Transverse colon (tissue), 4 donors: ENCODE measurements around the gene ACSF3. TPM values are rescaled to one million over a fixed set of nuclear protein-coding genes. Genes with fewer than 3 reads are reported as not detected.

Experiments
- DNase-seq: peaks from one replicate; pipeline ENCODE4 v3.0.0-alpha.2; 2019
- H3K27ac ChIP-seq, 4 donors: fragments of 200-600 bp; sonication (generic); 2 replicates each; pipeline ENCODE4 v1.5.1; 2016 to 2018; ENCODE audit warnings: inconsistent platforms in 4 of 4
- H3K27me3 ChIP-seq: fragments of 200-600 bp; sonication (generic); 2 replicates; pipeline ENCODE4 v1.5.1; 2017; ENCODE audit warnings: inconsistent platforms
- H3K36me3 ChIP-seq, 4 donors: fragments of 200-600 bp; sonication (generic); 2 replicates each; pipeline ENCODE4 v1.5.1; 2017 to 2019; ENCODE audit warnings: inconsistent platforms in 4 of 4
- H3K4me1 ChIP-seq, 4 donors: fragments of 200-600 bp; sonication (generic); 2 replicates each; pipeline ENCODE4 v1.5.1; 2017 to 2020; ENCODE audit warnings: inconsistent platforms in 4 of 4
- H3K4me3 ChIP-seq, 4 donors: fragments of 200-600 bp; sonication (generic); 1 replicate in 1 of 4; 2 replicates in 3 of 4; pipeline versions ENCODE4 v1.5.1 to v1.6.1; 2017 to 2019; ENCODE audit warnings: inconsistent platforms in 4 of 4
- H3K9me3 ChIP-seq, 2 donors: fragments of 200-600 bp; sonication (generic); 2 replicates each; pipeline ENCODE4 v1.5.1; 2017 to 2019; ENCODE audit warnings: inconsistent platforms in 2 of 2
- EP300 ChIP-seq: sonication (generic); formaldehyde crosslinking; IDR thresholded peaks from one replicate; pipeline ENCODE4 v1.6.1; 2017; ENCODE audit warnings: antibody characterized with exemption, low read depth
- POLR2A ChIP-seq: fragments of 450-650 bp; IDR thresholded peaks from one replicate; pipeline ENCODE4 v1.6.1; 2016; ENCODE audit warnings: antibody characterized with exemption, mild to moderate bottlenecking, moderate library complexity
- POLR2AphosphoS5 ChIP-seq, 3 donors: sonication (generic); formaldehyde crosslinking; IDR thresholded peaks; one replicate each; pipeline ENCODE4 v1.6.1; 2016; ENCODE audit warnings: antibody characterized with exemption in 3 of 3
- WGBS, 2 donors: methylation state at CpG; one replicate each; pipeline ENCODE4 v1.1.5; 2018; ENCODE audit warnings: low coverage in 1 of 2; 5-methylcytosine and 5-hydroxymethylcytosine counted together
- in situ Hi-C, 4 donors: fragments of 200-750 bp; cut with MboI; loops; one replicate each; pipeline versions ENCODE4 v1.15.0 to v1.15.1; 2017; ENCODE audit warnings: low sequenced_read_pairs in 3 of 4, low pct_ligation_motif_present in 1 of 4, low pct_unique_long_range_greater_than_20kb in 1 of 4
- intact Hi-C: fragments of 100-400 bp; cut with DNase I; formaldehyde crosslinking; loops from one replicate; pipeline ENCODE4 v1.15.1; 2023; ENCODE audit warnings: low total_unique reads
- total RNA-seq, 4 donors: library from RNA; depleted of rRNA; stranded (reverse); fragments of >200 nt; gene quantifications; one replicate each; pipeline ENCODE4 v1.1.0, GENCODE V29; 2016
- TF ChIP-seq, protein P1 (sequence below), 5 experiments: fragments of 200-600 bp in 3 of 5; fragments of 450-650 bp in 2 of 5; sonication (generic) in 3 of 5; IDR thresholded peaks; 1 replicate in 2 of 5; 2 replicates in 3 of 5; pipeline ENCODE4 v1.5.1; 2016 to 2017; ENCODE audit warnings: antibody characterized with exemption in 5 of 5, inconsistent platforms in 3 of 5, mild to moderate bottlenecking in 2 of 5, moderate library complexity in 1 of 5

ACSF3 gene
- total RNA-seq, 4 donors from 2014 or later, result 54.5 to 120 (median 75.8) TPM

DNA sequence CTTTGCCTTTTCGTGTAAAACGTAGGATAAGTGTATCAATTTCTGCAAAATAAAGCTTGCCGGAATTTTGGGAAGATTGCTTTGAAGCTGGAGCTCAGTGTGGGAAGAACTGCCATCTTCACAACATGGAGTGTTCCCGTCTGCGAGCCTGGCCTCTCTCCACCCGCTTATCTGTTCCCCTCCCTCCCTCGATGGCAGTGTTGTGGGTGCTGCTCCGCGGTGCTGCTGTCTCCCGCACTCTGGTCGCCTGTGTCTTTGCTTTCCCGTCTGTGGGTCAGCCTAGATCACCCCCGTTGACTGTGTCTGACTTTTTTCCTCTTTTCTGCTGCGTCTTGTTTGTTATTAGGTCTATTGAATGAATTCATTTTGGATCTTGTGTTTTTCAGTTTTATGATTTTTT, 17.0 kb downstream of the ACSF3 start:
- in situ Hi-C loops, result no loop called here
- Histone ChIP-seq H3K36me3 (peaks cover 0 to 18% (median 8%) of the 10 kb centered on the region in 4 donors), H3K4me1 (peaks cover 0 to 15% (median 0%) of the 10 kb centered on the region in 4 donors), H3K27me3 (no peaks in the 10 kb centered on the region), H3K4me3 (no peak overlapping the region), H3K27ac (no peak overlapping the region), H3K9me3 (no peaks in the 10 kb centered on the region)
- no peak for DNase-seq
- 94 to 97% methylated on average over 7 to 14 of the region's 14 CpGs for WGBS, 2 donors
- intact Hi-C loops, result no loop called here
- TF ChIP-seq, protein P1, sequence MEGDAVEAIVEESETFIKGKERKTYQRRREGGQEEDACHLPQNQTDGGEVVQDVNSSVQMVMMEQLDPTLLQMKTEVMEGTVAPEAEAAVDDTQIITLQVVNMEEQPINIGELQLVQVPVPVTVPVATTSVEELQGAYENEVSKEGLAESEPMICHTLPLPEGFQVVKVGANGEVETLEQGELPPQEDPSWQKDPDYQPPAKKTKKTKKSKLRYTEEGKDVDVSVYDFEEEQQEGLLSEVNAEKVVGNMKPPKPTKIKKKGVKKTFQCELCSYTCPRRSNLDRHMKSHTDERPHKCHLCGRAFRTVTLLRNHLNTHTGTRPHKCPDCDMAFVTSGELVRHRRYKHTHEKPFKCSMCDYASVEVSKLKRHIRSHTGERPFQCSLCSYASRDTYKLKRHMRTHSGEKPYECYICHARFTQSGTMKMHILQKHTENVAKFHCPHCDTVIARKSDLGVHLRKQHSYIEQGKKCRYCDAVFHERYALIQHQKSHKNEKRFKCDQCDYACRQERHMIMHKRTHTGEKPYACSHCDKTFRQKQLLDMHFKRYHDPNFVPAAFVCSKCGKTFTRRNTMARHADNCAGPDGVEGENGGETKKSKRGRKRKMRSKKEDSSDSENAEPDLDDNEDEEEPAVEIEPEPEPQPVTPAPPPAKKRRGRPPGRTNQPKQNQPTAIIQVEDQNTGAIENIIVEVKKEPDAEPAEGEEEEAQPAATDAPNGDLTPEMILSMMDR (IDR thresholded peaks at IDR 0.05), result no peak
- TF ChIP-seq EP300, result no peak

DNA sequence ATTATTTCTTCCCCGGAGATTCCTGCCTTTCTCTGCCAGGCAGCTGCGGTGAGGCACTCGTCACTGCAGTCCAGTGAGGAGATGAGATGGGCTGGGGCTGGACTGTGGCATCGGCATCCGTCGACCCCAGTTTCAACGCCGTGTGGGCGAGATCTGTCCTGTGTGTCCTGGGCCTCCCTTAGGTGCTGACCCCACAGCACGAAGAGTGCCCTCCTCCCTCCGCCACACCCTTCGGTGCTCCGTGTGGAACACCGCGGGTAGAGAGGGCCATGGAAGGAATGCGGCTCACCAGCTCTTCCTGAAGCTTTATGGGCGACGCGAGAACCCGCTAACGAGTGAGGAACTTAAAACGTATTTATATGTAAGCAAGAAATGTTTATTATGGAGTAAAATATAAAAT, 17.6 kb downstream of the ACSF3 start:
- in situ Hi-C loops, result no loop called here
- peaks cover 0 to 15% (median 0%) of the 10 kb centered on the region in 4 donors for H3K4me1 ChIP-seq
- DNase-seq, result no peak
- 95 to 96% methylated on average over 4 to 22 of the region's 22 CpGs for WGBS, 2 donors
- no peaks in the 10 kb centered on the region for H3K27me3 ChIP-seq
- peaks cover 0 to 18% (median 8%) of the 10 kb centered on the region in 4 donors for H3K36me3 ChIP-seq
- no peaks in the 10 kb centered on the region for H3K9me3 ChIP-seq
- intact Hi-C loops, result no loop called here
- no peak overlapping the region for H3K27ac ChIP-seq
- TF ChIP-seq POLR2A (no peak), POLR2AphosphoS5 (IDR thresholded peaks at IDR 0.05) (no peak), EP300 (no peak)
- TF ChIP-seq, protein P1 (IDR thresholded peaks at IDR 0.05), result no peak
- no peak overlapping the region for H3K4me3 ChIP-seq

DNA sequence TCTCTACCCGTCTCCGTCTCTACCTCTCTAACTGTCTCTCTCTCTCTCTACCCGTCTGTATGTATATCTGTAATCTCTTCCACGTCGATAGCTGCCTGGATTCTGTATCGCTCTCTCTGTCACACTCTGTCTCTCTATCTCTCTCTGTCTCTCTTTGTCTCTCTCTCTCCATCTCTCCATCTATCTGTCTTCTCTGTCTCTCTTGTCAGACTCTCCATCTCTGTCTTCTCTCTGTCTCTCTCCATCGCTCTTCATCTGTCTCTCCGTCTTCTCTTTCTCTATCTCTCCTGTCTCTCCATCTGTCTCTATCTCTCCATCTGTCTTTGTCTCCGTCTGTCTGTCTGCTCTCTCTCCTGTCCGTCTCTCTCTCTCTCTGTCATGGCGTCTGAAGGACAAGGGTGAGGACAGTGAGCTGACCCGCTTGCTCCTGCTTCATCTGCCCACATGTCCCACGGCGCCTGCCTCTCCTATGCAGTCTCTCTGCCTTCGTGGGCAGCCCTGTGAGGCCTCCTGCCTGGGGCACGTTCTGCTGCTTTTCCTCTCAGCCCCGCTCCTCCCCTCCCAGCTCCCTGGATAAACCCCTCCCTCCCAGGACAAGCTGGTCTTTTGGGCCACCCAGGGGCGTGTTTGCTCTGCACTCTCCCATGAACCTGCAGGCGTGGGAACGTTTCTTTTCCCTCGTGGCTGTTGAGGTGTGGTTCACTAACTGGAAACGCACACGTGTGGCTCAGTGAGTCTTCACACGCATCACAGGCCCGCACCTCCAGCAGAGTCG, 18.9 kb downstream of the ACSF3 start:
- intact Hi-C loops (no loop called here), in situ Hi-C loops (no loop called here)
- no peak overlapping the region for H3K27ac ChIP-seq
- TF ChIP-seq POLR2A, result no peak
- no peak for TF ChIP-seq POLR2AphosphoS5 (IDR thresholded peaks at IDR 0.05)
- TF ChIP-seq EP300, result no peak
- TF ChIP-seq, protein P1 (IDR thresholded peaks at IDR 0.05), result no peak
- H3K36me3 ChIP-seq, result peaks cover 0 to 18% (median 8%) of the 10 kb centered on the region in 4 donors
- no peaks in the 10 kb centered on the region for H3K9me3 ChIP-seq
- H3K4me1 ChIP-seq, result peaks cover 0 to 15% (median 0%) of the 10 kb centered on the region in 4 donors
- 84 to 89% methylated on average over 17 to 26 of the region's 26 CpGs for WGBS, 2 donors
- no peak overlapping the region for H3K4me3 ChIP-seq
- no peaks in the 10 kb centered on the region for H3K27me3 ChIP-seq
- DNase-seq, result no peak

DNA sequence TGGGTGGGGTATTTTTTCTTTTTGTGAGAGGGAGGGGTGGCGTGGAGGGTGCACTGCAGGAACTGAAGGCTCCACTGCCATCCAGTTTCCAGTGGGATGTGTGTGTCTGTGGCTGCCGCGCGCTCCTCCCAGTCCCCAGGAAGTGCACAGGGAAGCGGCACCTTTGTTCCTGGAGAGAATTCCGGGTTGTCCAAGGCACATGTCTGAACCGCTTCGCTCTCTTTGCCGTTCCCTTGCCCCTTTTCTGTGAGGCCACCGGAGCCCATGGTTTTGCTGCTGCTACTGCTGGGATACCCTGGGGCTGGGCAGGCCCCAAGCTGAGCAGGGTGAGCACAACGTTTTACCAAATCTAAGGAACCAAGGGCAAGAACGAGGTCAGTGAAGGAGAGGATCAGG, 19.5 kb downstream of the ACSF3 start:
- H3K9me3 ChIP-seq, result no peaks in the 10 kb centered on the region
- H3K27me3 ChIP-seq, result no peaks in the 10 kb centered on the region
- H3K27ac ChIP-seq, result peak overlapping the region in 1 of 4 donors; percentile 77
- 90% methylated on average over 12 of the region's 12 CpGs; no CpG with 5 or more reads in 1 of the 2 donors for WGBS, 2 donors
- H3K36me3 ChIP-seq, result peaks cover 0 to 18% (median 8%) of the 10 kb centered on the region in 4 donors
- intact Hi-C loops, result no loop called here
- TF ChIP-seq POLR2AphosphoS5 (IDR thresholded peaks at IDR 0.05) (no peak), EP300 (no peak), POLR2A (no peak)
- TF ChIP-seq, protein P1 (IDR thresholded peaks at IDR 0.05), result no peak
- H3K4me3 ChIP-seq, result no peak overlapping the region
- H3K4me1 ChIP-seq, result peaks cover 0 to 13% (median 0%) of the 10 kb centered on the region in 4 donors
- in situ Hi-C loops, result no loop called here
- no peak for DNase-seq
